SU-DHL-6 (cell line): Measurements from ENCODE around the gene PFKM.

Source experiments
- H2AFZ ChIP-seq: fragments of 200-600 bp; sonication (generic); 2 replicates; pipeline ENCODE4 v1.6.1; 2014; ENCODE audit warnings: low read depth, mild to moderate bottlenecking, moderate library complexity, mixed read lengths, antibody characterized with exemption, low read length; ENCODE audit not compliant: severe bottlenecking
- H3F3A ChIP-seq: fragments of 200-600 bp; shearing (Covaris generic); 2 replicates; pipeline ENCODE4 v1.6.0; 2016; ENCODE audit warnings: antibody characterized with exemption, mild to moderate bottlenecking; ENCODE audit not compliant: insufficient read depth
- H3K27ac ChIP-seq: fragments of 200-600 bp; sonication (generic); 2 replicates; pipeline ENCODE4 v1.5.1; 2016; ENCODE audit warnings: low read depth, mild to moderate bottlenecking, low read length, moderate library complexity, mixed read lengths
- H3K27me3 ChIP-seq: fragments of 200-600 bp; sonication (generic), shearing (Covaris generic); 2 replicates; pipeline ENCODE4 v1.6.0; 2014; ENCODE audit warnings: mild to moderate bottlenecking, low read length
- H3K36me3 ChIP-seq: fragments of 200-600 bp; sonication (generic); 2 replicates; pipeline ENCODE4 v1.6.1; 2014; ENCODE audit warnings: mild to moderate bottlenecking, low read length, mixed read lengths
- H3K4me2 ChIP-seq: fragments of 300-600, 200-600 bp; shearing (Covaris generic), sonication (generic); 2 replicates; pipeline ENCODE4 v1.6.0; 2014; ENCODE audit warnings: low read length, low read depth, mild to moderate bottlenecking; ENCODE audit not compliant: poor library complexity, severe bottlenecking
- H3K4me3 ChIP-seq: fragments of 200-600 bp; sonication (generic); 2 replicates; pipeline ENCODE4 v1.5.1; 2014; ENCODE audit warnings: antibody characterized with exemption, low read length, mild to moderate bottlenecking, mixed read lengths; ENCODE audit not compliant: insufficient read depth, poor library complexity, severe bottlenecking
- H3K79me2 ChIP-seq: fragments of 200-600 bp; sonication (generic); 2 replicates; pipeline ENCODE4 v1.6.1; 2014; ENCODE audit warnings: mild to moderate bottlenecking, low read length, moderate library complexity; ENCODE audit not compliant: insufficient read depth
- H3K9ac ChIP-seq: fragments of 200-600 bp; sonication (generic); 2 replicates; pipeline ENCODE4 v1.7.0; 2014; ENCODE audit warnings: mild to moderate bottlenecking, low read length
- H3K9me2 ChIP-seq: fragments of 200-600 bp; sonication (generic); replicated peaks from 2 replicates; pipeline ENCODE4 v1.6.1; 2014; ENCODE audit warnings: low read length; ENCODE audit not compliant: insufficient read depth
- H3K9me3 ChIP-seq: fragments of 200-600 bp; sonication (generic); 2 replicates; pipeline ENCODE4 v1.6.1; 2014; ENCODE audit warnings: low read length, mixed read lengths; ENCODE audit not compliant: insufficient read depth
- H4K20me1 ChIP-seq: fragments of 200-600 bp; sonication (generic); 2 replicates; pipeline ENCODE4 v1.6.1; 2014; ENCODE audit warnings: low read depth, mild to moderate bottlenecking, antibody characterized with exemption, low read length, moderate library complexity, mixed read lengths
- EZH2phosphoT487 ChIP-seq: fragments of 200-600 bp; sonication (generic), shearing (Covaris generic); conservative IDR thresholded peaks from 2 replicates; pipeline ENCODE4 v1.6.1; 2018; ENCODE audit warnings: mild to moderate bottlenecking, antibody characterized with exemption, low read length, moderate library complexity, mixed read lengths
- TF ChIP-seq, protein P1 (sequence below): fragments of 200-600 bp; sonication (generic); IDR thresholded peaks from one replicate; pipeline ENCODE4 v1.5.1; 2017; ENCODE audit warnings: antibody characterized with exemption, mild to moderate bottlenecking, low read length, moderate library complexity; ENCODE audit not compliant: insufficient read depth, poor library complexity, severe bottlenecking

Gene PFKM

DNA sequence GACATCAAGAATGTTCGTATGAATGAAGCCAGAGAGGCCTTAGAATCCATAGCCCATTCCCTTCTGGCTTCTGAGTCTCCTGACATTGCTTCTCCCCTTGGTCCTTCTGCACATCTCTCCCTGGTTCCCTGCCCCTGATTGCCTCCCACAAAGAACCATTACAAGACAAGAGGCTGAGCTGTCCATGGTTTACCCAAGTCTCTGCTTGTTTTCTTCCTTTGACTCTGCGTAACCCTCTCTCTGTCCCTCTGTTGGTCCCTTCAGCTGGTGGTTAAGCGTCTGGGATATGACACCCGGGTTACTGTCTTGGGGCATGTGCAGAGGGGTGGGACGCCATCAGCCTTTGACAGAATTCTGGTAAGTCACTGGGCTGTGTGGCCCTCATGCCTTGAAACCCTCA, 15.9 kb downstream of the PFKM start:
- no peaks in the 10 kb centered on the region for H3K27me3 ChIP-seq
- no peak overlapping the region for H3K9ac ChIP-seq
- H4K20me1 ChIP-seq = no peaks in the 10 kb centered on the region
- H3K4me3 ChIP-seq = no peak overlapping the region
- H3K4me2 ChIP-seq = no peak overlapping the region
- H3F3A ChIP-seq = no peaks in the 10 kb centered on the region
- H3K79me2 ChIP-seq = no peaks in the 10 kb centered on the region
- 0 out of 2 replicates have a peak, but pooled peaks cover 5% of the 10 kb centered on the region for H3K36me3 ChIP-seq
- H3K27ac ChIP-seq = no peak overlapping the region
- H3K9me2 ChIP-seq = no peaks in the 10 kb centered on the region
- TF ChIP-seq, protein P1, sequence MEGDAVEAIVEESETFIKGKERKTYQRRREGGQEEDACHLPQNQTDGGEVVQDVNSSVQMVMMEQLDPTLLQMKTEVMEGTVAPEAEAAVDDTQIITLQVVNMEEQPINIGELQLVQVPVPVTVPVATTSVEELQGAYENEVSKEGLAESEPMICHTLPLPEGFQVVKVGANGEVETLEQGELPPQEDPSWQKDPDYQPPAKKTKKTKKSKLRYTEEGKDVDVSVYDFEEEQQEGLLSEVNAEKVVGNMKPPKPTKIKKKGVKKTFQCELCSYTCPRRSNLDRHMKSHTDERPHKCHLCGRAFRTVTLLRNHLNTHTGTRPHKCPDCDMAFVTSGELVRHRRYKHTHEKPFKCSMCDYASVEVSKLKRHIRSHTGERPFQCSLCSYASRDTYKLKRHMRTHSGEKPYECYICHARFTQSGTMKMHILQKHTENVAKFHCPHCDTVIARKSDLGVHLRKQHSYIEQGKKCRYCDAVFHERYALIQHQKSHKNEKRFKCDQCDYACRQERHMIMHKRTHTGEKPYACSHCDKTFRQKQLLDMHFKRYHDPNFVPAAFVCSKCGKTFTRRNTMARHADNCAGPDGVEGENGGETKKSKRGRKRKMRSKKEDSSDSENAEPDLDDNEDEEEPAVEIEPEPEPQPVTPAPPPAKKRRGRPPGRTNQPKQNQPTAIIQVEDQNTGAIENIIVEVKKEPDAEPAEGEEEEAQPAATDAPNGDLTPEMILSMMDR = no peak
- TF ChIP-seq EZH2phosphoT487 = no peak
- H3K9me3 ChIP-seq = no peaks in the 10 kb centered on the region
- no peak overlapping the region for H2AFZ ChIP-seq

- H3K4me3 ChIP-seq = no peak overlapping the region
- H3K27ac ChIP-seq = no peak overlapping the region
Measured at GRCh38 chr12:48142818-48143674, 23.9 kb downstream of the PFKM start.

GRCh38 chr12:48143898-48144297, 24.7 kb downstream of the PFKM start:
- Histone ChIP-seq H3K9me3 (no peaks in the 10 kb centered on the region), H3K79me2 (no peaks in the 10 kb centered on the region), H3K4me2 (no peak overlapping the region), H3K27ac (no peak overlapping the region), H3K36me3 (peaks cover 4% of the 10 kb centered on the region), H2AFZ (no peak overlapping the region), H3K27me3 (no peaks in the 10 kb centered on the region), H3K4me3 (no peak overlapping the region), H3K9ac (no peak overlapping the region), H4K20me1 (no peaks in the 10 kb centered on the region), H3F3A (0 out of 2 replicates have a peak, but pooled peaks cover 4% of the 10 kb centered on the region), H3K9me2 (no peaks in the 10 kb centered on the region)
- TF ChIP-seq, protein P1 = no peak
- TF ChIP-seq EZH2phosphoT487 = no peak

More at GRCh38 chr12:48142818-48143674, 23.9 kb downstream of the PFKM start:
- no peaks in the 10 kb centered on the region for H3K9me2 ChIP-seq
- no peaks in the 10 kb centered on the region for H3K9me3 ChIP-seq
- no peaks in the 10 kb centered on the region for H3K79me2 ChIP-seq
- no peak overlapping the region for H3K9ac ChIP-seq
- TF ChIP-seq, protein P1 = no peak
- TF ChIP-seq EZH2phosphoT487 = no peak
- no peak overlapping the region for H2AFZ ChIP-seq
- H4K20me1 ChIP-seq = no peaks in the 10 kb centered on the region
- H3K36me3 ChIP-seq = peaks cover 4% of the 10 kb centered on the region
- 0 out of 2 replicates have a peak, but pooled peaks cover 1% of the 10 kb centered on the region for H3F3A ChIP-seq
- H3K27me3 ChIP-seq = no peaks in the 10 kb centered on the region
- H3K4me2 ChIP-seq = no peak overlapping the region
